Keratinocyte (primary cell): ENCODE results near the gene PHACTR1. TPM values are rescaled to one million over a fixed set of nuclear protein-coding genes. Genes with fewer than 3 reads are reported as not detected.

Source experiments
- DNase-seq: peaks from one replicate; pipeline ENCODE4 v3.0.0-alpha.2; 2011; ENCODE audit warnings: low read depth, missing footprints, low spot score
- FAIRE-seq: peaks from 2 replicates; lab custom pipeline; 2011; peaks lifted over from hg19 to GRCh38; lab: Jason Lieb, UNC
- H2AFZ ChIP-seq: 2 replicates; pipeline ENCODE4 v1.6.0; 2012; ENCODE audit warnings: low read length, control low read depth, inconsistent platforms; ENCODE audit not compliant: control insufficient read depth
- H3K27ac ChIP-seq: 2 replicates; pipeline ENCODE4 v1.5.1; 2011; ENCODE audit warnings: low read length; ENCODE audit not compliant: control insufficient read depth, insufficient read depth
- H3K27me3 ChIP-seq: 3 replicates; pipeline ENCODE4 v1.6.0; 2011; ENCODE audit warnings: low read length; ENCODE audit not compliant: control insufficient read depth, insufficient read depth; ENCODE audit errors: extremely low read depth
- H3K36me3 ChIP-seq, 2 experiments: 2 replicates in 1 of 2; 3 replicates in 1 of 2; pipeline ENCODE4 v1.5.1; 2011; ENCODE audit warnings: low read length in 2 of 2, mild to moderate bottlenecking in 1 of 2; ENCODE audit not compliant: control insufficient read depth in 2 of 2, insufficient read depth in 2 of 2; ENCODE audit errors: extremely low read depth in 1 of 2
- H3K4me1 ChIP-seq: 3 replicates; pipeline ENCODE4 v1.5.1; 2011; ENCODE audit warnings: low read length; ENCODE audit not compliant: control insufficient read depth, insufficient read depth; ENCODE audit errors: extremely low read depth
- H3K4me2 ChIP-seq: 3 replicates; pipeline ENCODE4 v1.6.0; 2011; ENCODE audit warnings: low read depth, low read length; ENCODE audit not compliant: control insufficient read depth, insufficient read depth; ENCODE audit errors: extremely low read depth
- H3K4me3 ChIP-seq, 3 experiments: fragments of 200-600 bp in 1 of 3; sonication (generic) in 1 of 3; 2 replicates in 2 of 3; 3 replicates in 1 of 3; pipeline ENCODE4 v1.5.1; 2011 to 2016; ENCODE audit warnings: low read length in 3 of 3, mild to moderate bottlenecking in 3 of 3, control low read depth in 2 of 3, inconsistent platforms in 1 of 3, low read depth in 1 of 3, mixed read lengths in 1 of 3, mixed run types in 1 of 3, moderate library complexity in 1 of 3; ENCODE audit not compliant: control insufficient read depth in 2 of 3, insufficient read depth in 2 of 3; ENCODE audit errors: extremely low read depth in 1 of 3
- H3K79me2 ChIP-seq: 2 replicates; pipeline ENCODE4 v1.6.0; 2012; ENCODE audit warnings: low read length; ENCODE audit not compliant: control insufficient read depth, insufficient read depth
- H3K9ac ChIP-seq: 3 replicates; pipeline ENCODE4 v1.6.0; 2011; ENCODE audit warnings: low read length; ENCODE audit not compliant: control insufficient read depth, insufficient read depth; ENCODE audit errors: extremely low read depth
- H3K9me1 ChIP-seq: 3 replicates; pipeline ENCODE4 v1.6.0; 2011; ENCODE audit warnings: low read length; ENCODE audit not compliant: control insufficient read depth, insufficient read depth; ENCODE audit errors: extremely low read depth
- H3K9me3 ChIP-seq: 2 replicates; pipeline ENCODE4 v1.5.1; 2012; ENCODE audit warnings: low read depth, low read length; ENCODE audit not compliant: control insufficient read depth
- H4K20me1 ChIP-seq: 3 replicates; pipeline ENCODE4 v1.6.0; 2011; ENCODE audit warnings: low read length; ENCODE audit not compliant: control insufficient read depth, insufficient read depth; ENCODE audit errors: extremely low read depth
- CTCF ChIP-seq, 3 experiments: IDR thresholded peaks in 1 of 3; conservative IDR thresholded peaks in 1 of 3; optimal IDR thresholded peaks in 1 of 3; 2 replicates in 2 of 3; 3 replicates in 1 of 3; pipeline versions ENCODE3 to v1.5.1; 2011; ENCODE audit warnings: low read length in 3 of 3, mild to moderate bottlenecking in 3 of 3, moderate library complexity in 2 of 3, control low read depth in 1 of 3, inconsistent platforms in 1 of 3; ENCODE audit not compliant: insufficient read depth in 2 of 3; ENCODE audit errors: extremely low read depth in 1 of 3
- EZH2 ChIP-seq: IDR thresholded peaks from one replicate; pipeline ENCODE4 v1.6.1; 2012; ENCODE audit warnings: inconsistent platforms, mild to moderate bottlenecking, low read length, moderate library complexity
- dilution Hi-C: fragments of 300-500 bp; cut with MboI; formaldehyde crosslinking; loops from one replicate; pipeline ENCODE4 v1.7.0; 2020; ENCODE audit warnings: low sequenced_read_pairs; ENCODE audit not compliant: extremely low pct_ligation_motif_present
- polyA plus RNA-seq, 5 experiments: library from polyadenylated mRNA; depleted of rRNA in 3 of 5; stranded (reverse) in 3 of 5; stranded (forward) in 1 of 5; unstranded in 1 of 5; fragments of >200 nt; gene quantifications; 1 replicate in 1 of 5; 2 replicates in 3 of 5; 3 replicates in 1 of 5; pipeline versions ENCODE4 v1.2.1 to v1.2.3, GENCODE V29; 2011 to 2012; ENCODE audit warnings: missing spikeins in 2 of 5, low read depth in 1 of 5, low replicate concordance in 1 of 5

Gene PHACTR1
- polyA plus RNA-seq, 1 donor (not counting 4 experiments of a cell fraction or from before 2014, with no cell fraction given): 0.22 TPM

GRCh38 chr6:13177664-13178063 is 461.1 kb downstream of the PHACTR1 start:
- H3K79me2 ChIP-seq: no peaks in the 10 kb centered on the region
- dilution Hi-C loops: no loop called here
- no peaks in the 10 kb centered on the region for H3K27me3 ChIP-seq
- no peak for FAIRE-seq
- no peaks in the 10 kb centered on the region for H3K4me1 ChIP-seq
- H4K20me1 ChIP-seq: no peaks in the 10 kb centered on the region
- H3K9me3 ChIP-seq: no peaks in the 10 kb centered on the region
- H3K4me3 ChIP-seq: no peak overlapping the region
- H3K9me1 ChIP-seq: no peaks in the 10 kb centered on the region
- no peak for DNase-seq
- TF ChIP-seq CTCF (optimal IDR thresholded peaks at IDR 0.05 in 1 of 3, IDR thresholded peaks at IDR 0.05 in 1 of 3, conservative IDR thresholded peaks at IDR 0.05 in 1 of 3; ENCODE audit: extremely low read depth in 1 of 3, insufficient read depth in 2 of 3, low read length in 3 of 3): no peak
- TF ChIP-seq EZH2: no peak
- no peak overlapping the region for H3K9ac ChIP-seq
- H3K27ac ChIP-seq: no peak overlapping the region
- H3K4me2 ChIP-seq: no peak overlapping the region
- H3K36me3 ChIP-seq: no peaks in the 10 kb centered on the region
- no peak overlapping the region for H2AFZ ChIP-seq

- no peaks in the 10 kb centered on the region for H3K4me1 ChIP-seq
- FAIRE-seq (no peak), DNase-seq (no peak)
- no peak overlapping the region for H3K27ac ChIP-seq
- no peak overlapping the region for H3K9ac ChIP-seq
- no peak overlapping the region for H2AFZ ChIP-seq
- H3K9me3 ChIP-seq: no peaks in the 10 kb centered on the region
- no peak overlapping the region for H3K4me3 ChIP-seq
- no peaks in the 10 kb centered on the region for H3K27me3 ChIP-seq
- H3K36me3 ChIP-seq: no peaks in the 10 kb centered on the region
- no peaks in the 10 kb centered on the region for H4K20me1 ChIP-seq
- H3K9me1 ChIP-seq: no peaks in the 10 kb centered on the region
- no peaks in the 10 kb centered on the region for H3K79me2 ChIP-seq
- no peak for TF ChIP-seq CTCF (optimal IDR thresholded peaks at IDR 0.05 in 1 of 3, IDR thresholded peaks at IDR 0.05 in 1 of 3, conservative IDR thresholded peaks at IDR 0.05 in 1 of 3; ENCODE audit: extremely low read depth in 1 of 3, insufficient read depth in 2 of 3, low read length in 3 of 3)
- no peak for TF ChIP-seq EZH2
- dilution Hi-C loops: no loop called here
- H3K4me2 ChIP-seq: no peak overlapping the region
Observed at GRCh38 chr6:13178107-13178506, 461.5 kb downstream of the PHACTR1 start.
